K562 (cell line): ENCODE measurements around the gene MITF.

ENCODE experiments used
- CTCF ChIP-seq, 3 experiments: IDR thresholded peaks in 2 of 3; conservative IDR thresholded peaks in 1 of 3; 2 replicates each; pipeline ENCODE4 v1.5.1; 2011 to 2012; ENCODE audit warnings: low read length in 3 of 3, mild to moderate bottlenecking in 3 of 3, control low read depth in 2 of 3, improper control_type of control experiment in 1 of 3, inconsistent platforms in 1 of 3, low read depth in 1 of 3, mixed read lengths in 1 of 3, moderate library complexity in 1 of 3; ENCODE audit not compliant: insufficient read depth in 2 of 3
- EZH2 ChIP-seq: IDR thresholded peaks from 2 replicates; pipeline ENCODE4 v1.6.1; 2012; ENCODE audit warnings: low read depth, mild to moderate bottlenecking, inconsistent platforms, low read length, borderline replicate concordance
- HNRNPL ChIP-seq: fragments of 200-400 bp; formaldehyde crosslinking; IDR thresholded peaks from 2 replicates; pipeline ENCODE4 v1.6.1; 2017; ENCODE audit warnings: low read depth, mild to moderate bottlenecking, low read length
- KAT7 ChIP-seq: sonication (generic); formaldehyde crosslinking; IDR thresholded peaks from 2 replicates; pipeline ENCODE4 v1.8.0; 2022; ENCODE audit warnings: missing genetic modification reagents, mild to moderate bottlenecking, borderline replicate concordance
- POLR2A ChIP-seq: fragments of 450-650 bp; conservative IDR thresholded peaks from 2 replicates; pipeline ENCODE4 v1.6.1; 2016
- STAT5A ChIP-seq: IDR thresholded peaks from 2 replicates; pipeline ENCODE4 v1.6.1; 2012; ENCODE audit warnings: low read length, inconsistent platforms, borderline replicate concordance
- YY1 ChIP-seq, 3 experiments: IDR thresholded peaks; 2 replicates each; pipeline ENCODE4 v1.6.1; 2011; ENCODE audit warnings: low read length in 2 of 3, mild to moderate bottlenecking in 2 of 3, moderate library complexity in 2 of 3, borderline replicate concordance in 1 of 3, control low read depth in 1 of 3, low read depth in 1 of 3; ENCODE audit not compliant: insufficient read depth in 3 of 3, insufficient replicate concordance in 2 of 3, control insufficient read depth in 1 of 3, insufficient read length in 1 of 3; ENCODE audit errors: extremely low read depth in 1 of 3
- ZFX ChIP-seq: sonication (generic); formaldehyde crosslinking; IDR thresholded peaks from 2 replicates; pipeline ENCODE4 v1.8.0; 2022; ENCODE audit warnings: mild to moderate bottlenecking, missing genetic modification reagents, moderate library complexity
- TF ChIP-seq, protein P1 (sequence below): IDR thresholded peaks from 3 replicates; pipeline ENCODE4 v1.6.1; 2011; ENCODE audit warnings: borderline replicate concordance, mild to moderate bottlenecking; ENCODE audit not compliant: insufficient read length, insufficient read depth
- TF ChIP-seq, protein P2 (sequence below): fragments of 450-650 bp; IDR thresholded peaks from one replicate; pipeline ENCODE4 v1.6.1; 2018; ENCODE audit warnings: mild to moderate bottlenecking, moderate library complexity; ENCODE audit not compliant: partially characterized antibody

DNA sequence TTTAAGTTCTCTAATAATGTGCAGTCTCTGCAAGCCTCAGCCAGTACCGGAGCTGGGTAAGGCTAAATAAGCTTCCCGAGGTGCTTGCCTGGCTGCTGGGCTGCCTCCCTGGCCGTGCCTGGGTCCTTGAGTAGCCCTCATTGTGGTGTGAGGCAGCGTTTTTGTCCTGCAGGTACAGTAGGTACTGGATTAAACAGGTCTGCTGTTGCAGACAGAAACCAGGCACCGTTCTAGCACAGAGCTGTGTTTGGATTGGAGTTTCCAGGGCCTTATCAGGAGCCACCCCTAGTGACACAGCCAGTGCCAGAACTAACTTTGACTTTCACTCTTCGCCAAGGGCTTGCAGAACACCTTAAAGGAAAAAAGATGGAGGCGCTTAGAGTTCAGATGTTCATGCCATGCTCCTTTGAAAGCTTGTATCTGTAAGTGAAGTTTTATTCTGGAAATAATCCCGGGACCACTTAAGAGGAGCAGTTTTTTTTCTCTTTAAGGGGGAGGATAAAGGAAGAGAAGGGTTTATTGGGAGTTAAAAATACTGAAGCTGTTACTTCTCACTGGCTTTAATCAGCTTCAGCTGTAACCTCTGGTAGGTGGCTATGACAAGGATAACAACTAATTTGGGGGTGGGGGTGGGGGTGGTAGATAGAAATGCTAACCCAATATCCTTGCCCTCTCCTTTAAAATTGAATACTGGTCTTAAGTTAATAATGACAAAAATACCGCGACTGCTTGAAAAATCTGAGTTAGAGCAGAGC, 126.8 kb downstream of the MITF start:
- TF ChIP-seq, protein P1, sequence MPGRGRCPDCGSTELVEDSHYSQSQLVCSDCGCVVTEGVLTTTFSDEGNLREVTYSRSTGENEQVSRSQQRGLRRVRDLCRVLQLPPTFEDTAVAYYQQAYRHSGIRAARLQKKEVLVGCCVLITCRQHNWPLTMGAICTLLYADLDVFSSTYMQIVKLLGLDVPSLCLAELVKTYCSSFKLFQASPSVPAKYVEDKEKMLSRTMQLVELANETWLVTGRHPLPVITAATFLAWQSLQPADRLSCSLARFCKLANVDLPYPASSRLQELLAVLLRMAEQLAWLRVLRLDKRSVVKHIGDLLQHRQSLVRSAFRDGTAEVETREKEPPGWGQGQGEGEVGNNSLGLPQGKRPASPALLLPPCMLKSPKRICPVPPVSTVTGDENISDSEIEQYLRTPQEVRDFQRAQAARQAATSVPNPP: no peak
- no peak for TF ChIP-seq YY1 (IDR thresholded peaks at IDR 0.05; ENCODE audit: borderline replicate concordance in 1 of 3, control insufficient read depth in 1 of 3, extremely low read depth in 1 of 3, insufficient read depth in 3 of 3, insufficient read length in 1 of 3, insufficient replicate concordance in 2 of 3, low read depth in 1 of 3, low read length in 2 of 3)
- TF ChIP-seq STAT5A: no peak
- no peak for TF ChIP-seq ZFX (CRISPR knock-in tag)
- no peak for TF ChIP-seq HNRNPL
- TF ChIP-seq KAT7 (CRISPR knock-in tag): no peak
- TF ChIP-seq EZH2: no peak
- TF ChIP-seq, protein P2, sequence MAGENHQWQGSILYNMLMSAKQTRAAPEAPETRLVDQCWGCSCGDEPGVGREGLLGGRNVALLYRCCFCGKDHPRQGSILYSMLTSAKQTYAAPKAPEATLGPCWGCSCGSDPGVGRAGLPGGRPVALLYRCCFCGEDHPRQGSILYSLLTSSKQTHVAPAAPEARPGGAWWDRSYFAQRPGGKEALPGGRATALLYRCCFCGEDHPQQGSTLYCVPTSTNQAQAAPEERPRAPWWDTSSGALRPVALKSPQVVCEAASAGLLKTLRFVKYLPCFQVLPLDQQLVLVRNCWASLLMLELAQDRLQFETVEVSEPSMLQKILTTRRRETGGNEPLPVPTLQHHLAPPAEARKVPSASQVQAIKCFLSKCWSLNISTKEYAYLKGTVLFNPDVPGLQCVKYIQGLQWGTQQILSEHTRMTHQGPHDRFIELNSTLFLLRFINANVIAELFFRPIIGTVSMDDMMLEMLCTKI: no peak
- no peak for TF ChIP-seq POLR2A
- no peak for TF ChIP-seq CTCF (IDR thresholded peaks at IDR 0.05 in 2 of 3, conservative IDR thresholded peaks at IDR 0.05 in 1 of 3; ENCODE audit: insufficient read depth in 2 of 3, low read depth in 1 of 3, low read length in 3 of 3)
